Measurements from ENCODE around the gene KXD1.
"Not testable (repeated sequence)": the region's sequence is repeated elsewhere in the genome, so short reads cannot be mapped to it uniquely, and the experiment has no call there.

KXD1 gene

DNA sequence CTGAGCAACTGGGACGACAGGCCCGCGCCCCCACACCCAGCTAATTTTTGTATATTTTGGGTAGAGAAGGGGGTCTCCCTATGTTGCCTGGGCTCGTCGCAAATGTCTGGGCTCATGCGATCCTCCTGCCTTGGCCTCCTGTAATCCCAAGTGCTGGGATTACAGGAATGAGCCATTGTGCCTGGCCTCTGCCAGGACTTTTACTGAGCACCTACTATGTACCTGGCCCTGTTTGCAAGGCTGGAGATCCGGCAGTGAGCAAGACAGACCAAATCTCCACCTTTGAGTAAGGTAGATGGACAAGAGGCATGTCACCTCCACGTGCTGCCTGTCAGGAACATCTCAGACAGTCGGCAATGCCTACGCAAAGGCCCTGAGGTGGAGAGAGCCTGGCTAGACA, 21.2 kb upstream of the KXD1 start:
- no peak for DNase-seq

DNA sequence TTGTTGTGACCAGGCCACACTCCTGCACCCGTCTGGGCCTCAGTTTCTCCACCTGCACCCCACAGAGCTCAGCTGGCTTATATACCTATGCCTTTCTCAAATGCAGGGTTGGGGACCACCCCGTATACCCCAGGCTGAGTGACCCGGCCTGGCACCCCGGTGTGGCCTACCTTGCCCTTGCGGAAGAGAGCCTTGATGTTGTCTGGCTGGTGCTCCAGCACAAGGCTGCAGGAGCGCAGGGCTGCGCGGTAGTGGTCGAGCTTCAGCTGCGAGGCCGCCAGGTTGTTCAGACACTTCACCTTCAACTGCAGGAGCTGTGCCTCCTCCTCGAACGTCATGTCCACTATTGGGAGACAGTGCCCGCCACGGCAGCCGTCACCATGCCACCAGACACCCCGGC, 20.2 kb upstream of the KXD1 start:
- no peak for DNase-seq

DNA sequence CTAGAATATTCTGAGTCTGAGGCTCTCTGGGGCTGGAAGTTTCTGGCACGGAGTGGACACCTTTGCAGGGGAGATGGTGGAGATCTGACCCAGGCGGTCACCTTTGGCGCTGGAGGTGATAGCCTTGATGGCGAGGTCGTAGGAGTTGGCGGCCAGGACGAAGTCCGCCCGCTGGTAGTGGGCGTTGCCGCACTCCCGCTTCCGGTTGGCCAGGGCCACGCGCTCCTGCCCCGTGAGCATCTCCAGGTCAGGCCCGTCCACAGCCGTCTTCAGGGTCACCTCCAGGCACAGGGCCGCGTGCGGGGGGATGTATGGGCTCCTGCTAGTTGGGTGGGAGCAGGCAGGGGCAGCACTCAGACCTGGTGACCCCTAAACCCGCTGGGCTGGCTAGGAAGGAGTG, 19.6 kb upstream of the KXD1 start:
- DNase-seq = no peak

DNA sequence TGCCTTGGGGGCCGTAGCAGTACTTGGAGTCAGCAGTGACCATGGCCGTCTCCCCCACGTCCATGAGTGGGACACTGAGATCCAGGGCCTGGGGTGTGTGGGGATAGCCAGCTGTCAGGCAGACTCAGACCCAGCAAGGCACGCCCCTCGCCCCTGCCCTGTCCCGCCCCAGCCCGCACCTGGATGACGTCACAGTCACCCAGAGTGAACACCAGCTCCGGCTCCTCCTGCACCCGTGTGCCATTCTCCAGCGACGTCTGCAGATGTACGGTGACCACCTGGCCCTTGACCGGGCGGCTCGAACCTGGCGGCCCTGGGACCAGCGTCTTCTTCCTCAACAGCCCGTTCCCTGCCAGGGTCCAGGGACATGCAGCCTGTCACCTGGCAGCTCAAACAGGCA, 18.3 kb upstream of the KXD1 start:
- no peak for DNase-seq

- not testable (repeated sequence) for DNase-seq
Measured at GRCh38 chr19:18540200-18540599, 17.5 kb upstream of the KXD1 start.

DNA sequence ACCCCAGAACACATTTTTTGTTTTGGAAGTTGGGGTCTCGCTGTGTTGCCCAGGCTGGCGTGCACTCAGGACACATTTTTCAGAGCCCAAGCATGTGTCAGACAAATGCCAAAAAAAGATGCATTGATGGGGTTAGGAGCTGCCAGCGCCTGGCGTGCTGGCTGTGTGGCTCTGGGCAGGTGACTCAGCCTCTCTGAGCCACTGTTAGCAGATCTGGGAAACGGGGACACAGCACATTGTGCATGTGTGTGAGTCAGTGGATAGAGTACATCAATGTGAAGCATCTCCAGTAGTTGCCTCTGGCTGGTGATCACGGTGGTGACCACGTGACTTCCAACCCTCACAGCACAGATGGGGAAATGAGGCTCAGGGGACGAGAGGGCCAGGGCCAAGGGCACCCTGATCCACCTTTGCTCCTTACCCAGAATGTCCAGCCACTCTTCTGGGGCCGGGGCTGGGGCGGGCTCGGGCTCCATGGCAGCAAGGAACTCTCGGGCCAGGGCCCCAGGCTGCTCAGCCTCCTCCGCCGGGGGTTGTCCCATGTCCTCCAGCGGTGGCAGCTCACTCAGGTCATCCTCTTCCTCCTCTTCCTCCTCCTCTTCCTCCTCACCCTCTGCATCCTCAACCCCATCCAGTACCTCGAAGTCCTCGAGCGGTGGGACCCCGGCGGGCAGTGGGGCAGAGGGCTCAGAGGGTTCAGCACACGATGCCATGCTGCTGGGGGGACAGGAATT, 16.2 kb upstream of the KXD1 start:
- DNase-seq = no peak

- no peak for DNase-seq
Measured at GRCh38 chr19:18541992-18542940, 15.4 kb upstream of the KXD1 start.

DNA sequence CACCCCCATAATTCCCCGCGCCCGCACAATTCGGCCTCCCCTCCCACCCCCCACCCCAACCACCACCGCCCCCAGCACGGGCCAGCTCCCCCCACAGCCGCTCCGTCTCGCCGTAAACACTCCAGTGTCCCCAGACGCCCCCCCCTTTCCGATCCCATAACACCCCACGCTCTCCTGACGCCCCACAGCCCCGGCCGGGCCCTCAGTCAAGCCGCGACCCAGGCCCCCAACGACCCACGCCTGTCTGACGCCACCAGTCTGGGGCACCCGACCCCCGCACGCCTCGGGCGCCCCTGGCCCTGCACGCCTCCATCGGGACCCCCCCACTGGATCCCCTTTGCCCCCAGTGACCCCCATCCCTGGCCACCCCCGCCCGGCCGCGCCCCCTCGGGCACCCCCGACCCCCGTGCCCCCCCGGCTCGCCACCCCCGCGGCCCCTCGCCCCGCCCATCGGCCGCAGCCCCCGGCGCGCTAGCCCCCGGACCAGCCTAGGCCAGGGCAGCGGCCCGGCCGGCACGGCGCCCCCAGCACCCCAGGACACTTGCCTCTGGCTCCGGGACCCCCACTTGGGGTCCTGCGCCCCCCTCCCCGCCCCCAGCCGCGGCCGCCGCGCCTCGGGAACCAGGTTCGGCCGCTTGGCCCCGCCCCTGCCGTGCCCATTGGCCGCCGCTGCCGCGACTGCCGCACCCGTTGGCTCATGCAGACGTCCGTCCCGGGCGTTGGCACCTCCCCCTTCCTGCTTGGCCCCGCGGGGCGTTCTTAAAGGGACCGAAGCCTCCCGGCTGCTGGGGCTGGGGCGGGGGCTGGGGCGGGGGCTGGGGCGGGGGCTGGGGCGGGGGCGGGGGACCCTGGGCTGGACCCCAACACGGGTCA, 14.5 kb upstream of the KXD1 start, which contains the start of gene FKBP8:
FKBP8 (minus strand) TSS at position 633 of the 873 bp plus-strand sequence. CDS start 1,603 bp downstream, outside the sequence.
- DNase-seq = peak; percentile 84

DNA sequence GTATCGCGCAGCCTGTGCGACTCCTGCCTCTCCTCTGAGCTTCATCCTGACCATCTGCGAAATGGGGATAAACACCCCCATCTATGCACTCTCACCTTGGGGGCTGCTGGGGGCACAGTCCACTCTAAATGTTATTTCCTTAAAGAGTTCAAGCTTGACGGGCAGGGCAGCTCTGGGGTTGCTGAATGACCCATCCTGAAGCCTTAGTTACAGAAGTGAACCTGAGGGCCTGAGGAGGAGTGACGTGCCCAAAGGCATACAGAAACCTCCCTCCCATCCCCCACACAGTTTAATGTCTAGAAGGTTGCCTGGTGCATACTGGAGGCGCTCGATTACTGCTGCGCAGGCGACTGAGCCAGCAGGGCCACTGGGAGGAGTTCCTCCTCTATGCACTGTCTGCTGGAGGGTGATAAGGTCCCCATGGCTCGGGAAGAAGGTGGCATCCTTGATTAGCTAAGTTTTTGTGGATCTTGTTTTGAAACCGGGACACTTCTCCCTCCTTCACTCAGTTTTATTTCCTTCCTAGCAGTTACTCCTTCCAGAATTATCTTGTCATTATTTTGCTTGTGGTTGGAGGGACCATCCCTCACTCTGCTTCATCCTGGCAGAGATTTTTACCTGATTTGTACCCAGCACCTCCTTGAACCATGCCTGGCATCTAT, 13.7 kb upstream of the KXD1 start:
- peak; percentile 53 for DNase-seq

DNA sequence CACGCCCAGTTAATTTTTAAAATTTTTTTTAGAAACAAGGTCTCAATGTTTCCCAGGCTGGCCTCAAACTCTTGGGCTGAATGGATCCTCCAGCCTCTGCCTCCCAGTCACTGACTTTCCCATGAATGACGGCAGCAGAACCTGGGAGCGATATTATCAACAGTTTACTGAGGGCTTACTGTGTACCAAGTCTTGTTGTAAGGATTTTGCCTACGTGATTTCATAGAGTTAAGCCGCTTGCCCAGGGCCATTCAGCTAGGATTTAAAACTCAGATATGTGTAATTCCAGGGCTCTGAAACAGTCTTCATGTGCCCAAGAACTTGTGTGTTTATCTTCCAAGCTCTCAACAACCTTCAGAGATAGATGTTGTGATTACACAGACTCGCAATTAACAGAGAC, 6.0 kb upstream of the KXD1 start:
- no peak for DNase-seq

- DNase-seq = no peak
Measured at GRCh38 chr19:18558202-18558555, 509 bp downstream of the KXD1 start.

DNA sequence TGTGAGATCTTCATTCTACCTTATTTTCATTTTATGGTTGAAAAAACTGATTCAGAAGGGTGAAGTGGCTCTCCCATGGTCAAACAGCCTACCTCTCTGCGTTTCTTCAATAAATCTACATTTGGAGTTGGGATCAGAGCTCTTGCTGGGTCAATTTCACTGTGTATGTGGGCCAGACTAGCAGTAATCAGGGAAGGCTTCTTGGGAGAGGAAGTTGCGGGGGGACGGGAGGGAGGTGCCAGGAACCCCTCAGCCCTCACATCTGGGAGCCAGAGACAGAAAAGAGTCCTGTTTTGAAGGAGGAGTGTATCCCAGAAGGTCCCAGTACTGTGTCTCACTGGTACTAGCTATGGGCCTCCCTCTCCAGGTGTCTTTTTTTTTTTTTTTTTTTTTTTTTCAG, 934 bp downstream of the KXD1 start:
- no peak for DNase-seq

- DNase-seq = no peak
Measured at GRCh38 chr19:18559685-18560084, 2.0 kb downstream of the KXD1 start.

DNA sequence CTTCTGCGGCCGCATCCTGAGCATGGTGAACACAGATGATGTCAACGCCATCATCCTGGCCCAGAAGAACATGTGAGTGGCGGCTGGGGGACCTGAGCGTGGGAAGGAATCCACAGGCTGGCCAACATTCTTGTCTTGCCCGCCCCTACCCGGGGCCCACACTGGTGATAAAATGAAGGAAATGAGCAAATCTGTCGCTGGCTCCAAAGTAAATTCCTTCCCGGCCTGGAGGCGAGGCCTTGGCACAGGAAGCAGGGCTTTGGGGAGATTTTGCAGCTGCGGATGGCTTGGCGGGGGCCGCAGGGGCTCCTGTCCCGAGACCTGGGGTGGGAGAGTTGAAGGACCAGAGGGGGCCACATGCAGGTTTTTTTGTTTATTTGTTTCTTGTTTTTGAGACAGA, 4.4 kb downstream of the KXD1 start:
- no peak for DNase-seq

GRCh38 chr19:18566953-18567352, 9.3 kb downstream of the KXD1 start:
- no peak for DNase-seq

DNA sequence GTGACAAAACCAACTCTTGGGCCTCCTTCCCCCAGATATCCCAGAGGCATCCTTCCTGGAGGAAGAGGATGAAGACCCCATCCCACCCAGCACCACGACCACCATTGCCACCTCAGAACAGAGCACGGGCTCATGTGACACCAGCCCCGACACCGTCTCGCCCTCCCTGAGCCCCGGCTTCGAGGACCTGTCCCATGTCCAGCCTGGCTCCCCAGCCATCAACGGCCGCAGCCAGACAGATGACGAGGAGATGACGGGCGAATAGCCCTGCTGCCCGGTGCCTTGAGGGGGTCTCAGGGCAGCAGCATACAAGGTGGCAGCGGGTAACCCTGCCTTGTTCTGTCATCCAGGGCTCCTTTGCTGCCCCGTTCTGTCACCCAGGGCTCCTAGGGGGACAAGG, 10.7 kb downstream of the KXD1 start:
- DNase-seq = no peak

DNA sequence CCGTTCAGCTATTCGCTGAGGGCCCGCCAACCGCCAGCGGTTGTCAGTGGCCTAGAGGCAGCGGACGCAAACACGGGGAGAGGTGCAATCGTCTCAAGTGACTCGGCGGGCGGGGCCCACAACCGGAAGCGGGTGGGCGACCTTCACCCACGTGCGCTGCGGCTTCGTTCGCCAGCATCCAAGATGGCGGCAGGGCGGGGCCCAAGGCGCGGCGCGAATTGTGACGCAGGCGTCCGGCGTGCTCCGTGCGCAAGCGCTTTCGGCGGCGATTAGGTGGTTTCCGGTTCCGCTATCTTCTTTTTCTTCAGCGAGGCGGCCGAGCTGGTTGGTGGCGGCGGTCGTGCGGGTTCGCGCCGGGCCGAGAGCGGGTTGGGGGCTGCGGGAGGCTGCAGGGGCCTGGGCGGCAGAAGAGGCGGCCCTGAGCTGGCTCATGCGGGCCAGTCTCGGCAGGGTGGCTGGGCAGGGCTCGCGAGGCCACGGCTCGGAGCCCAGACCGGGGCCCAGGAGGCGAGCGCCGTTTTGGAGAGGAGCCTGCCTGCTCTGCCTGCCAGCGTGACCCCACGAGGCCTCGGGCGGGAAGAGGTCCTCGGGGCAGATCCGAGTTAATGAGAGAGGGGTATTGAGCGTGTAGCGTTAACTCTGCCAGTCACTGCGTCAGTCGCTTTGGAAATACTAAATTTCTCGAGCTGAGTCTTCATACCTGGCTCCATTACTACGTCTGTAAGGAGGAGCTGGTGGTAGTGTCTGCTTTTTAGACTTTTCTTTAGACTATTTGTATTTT, 14.1 kb downstream of the KXD1 start, which contains the start of gene UBA52:
UBA52 (plus strand) TSS at position 294 of the 781 bp plus-strand sequence. CDS start 1,444 bp downstream, outside the sequence.
- peak; percentile 96 for DNase-seq

GRCh38 chr19:18574691-18575291, 17.1 kb downstream of the KXD1 start:
- no peak for DNase-seq

DNA sequence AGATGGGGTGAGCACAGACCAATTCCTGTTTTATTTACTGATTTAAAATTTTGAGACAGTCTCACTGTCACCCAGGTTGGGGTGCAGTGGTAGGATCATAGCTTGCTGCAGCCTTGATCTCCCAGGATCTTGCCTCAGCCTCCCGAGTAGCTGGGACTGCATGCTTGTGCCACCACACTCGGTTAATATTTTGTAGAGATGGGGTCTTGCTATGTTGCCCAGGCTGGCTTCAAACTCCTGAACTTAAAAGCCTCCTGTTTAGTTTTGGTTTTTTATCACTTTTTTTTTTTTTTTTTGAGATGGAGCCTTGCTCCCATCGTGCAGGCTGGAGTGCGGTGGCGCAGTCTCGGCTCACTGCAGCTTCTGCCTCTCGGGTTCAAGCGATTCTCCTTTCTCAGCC, 18.7 kb downstream of the KXD1 start:
- DNase-seq = no peak

- no peak for DNase-seq
Measured at GRCh38 chr19:18577365-18577914, 19.8 kb downstream of the KXD1 start.

GRCh38 chr19:18580311-18580710, 22.6 kb downstream of the KXD1 start:
- DNase-seq = no peak
